Endothelial cell of umbilical vein (primary cell): Measurements from ENCODE around the gene FAM168B. TPM values are rescaled to one million over a fixed set of nuclear protein-coding genes. Genes with fewer than 3 reads are reported as not detected.

Experiments
- BruUV-seq: library from RNA; stranded (reverse); fragments of 400-500 nt; replicated peaks from 2 replicates; lab custom pipeline; 2021; lab: Mats Ljungman, UMichigan
- CTCF ChIA-PET: fragments of 300-600, 350-600 bp; sonication (Branson Sonifier 250); formaldehyde crosslinking; loops from one replicate; lab custom pipeline; 2021; ENCODE audit warnings: antibody characterized with exemption, inconsistent platforms; lab: Charles Lee
- POLR2A ChIA-PET: fragments of 300-600, 350-600 bp; sonication (Branson Sonifier 250); formaldehyde crosslinking; loops from one replicate; lab custom pipeline; 2021; ENCODE audit warnings: antibody characterized with exemption, inconsistent platforms; lab: Charles Lee
- DNase-seq: peaks from one replicate; pipeline ENCODE4 v3.0.0-alpha.2; 2011; ENCODE audit warnings: low read depth, low spot score
- FAIRE-seq: peaks from 2 replicates; lab custom pipeline; 2011; peaks lifted over from hg19 to GRCh38; lab: Jason Lieb, UNC
- H2AFZ ChIP-seq: 2 replicates; pipeline ENCODE4 v1.6.0; 2012; ENCODE audit warnings: low read depth, low read length, control low read depth, inconsistent platforms
- H3K27ac ChIP-seq: 2 replicates; pipeline ENCODE4 v1.5.1; 2011; ENCODE audit warnings: low read depth, mild to moderate bottlenecking, control low read depth, low read length, moderate library complexity; ENCODE audit not compliant: insufficient read depth
- H3K27me3 ChIP-seq, 2 experiments: 2 replicates each; pipeline versions ENCODE4 v1.6.0 to v1.6.1; 2011; ENCODE audit warnings: low read length in 2 of 2, mixed read lengths in 1 of 2; ENCODE audit not compliant: control insufficient read depth in 2 of 2, insufficient read depth in 2 of 2
- H3K36me3 ChIP-seq, 2 experiments: 2 replicates in 1 of 2; 3 replicates in 1 of 2; pipeline ENCODE4 v1.5.1; 2011; ENCODE audit warnings: low read length in 2 of 2, mild to moderate bottlenecking in 1 of 2, moderate library complexity in 1 of 2; ENCODE audit not compliant: control insufficient read depth in 2 of 2, insufficient read depth in 2 of 2; ENCODE audit errors: extremely low read depth in 1 of 2
- H3K4me1 ChIP-seq: 3 replicates; pipeline ENCODE4 v1.5.1; 2011; ENCODE audit warnings: mild to moderate bottlenecking, low read length; ENCODE audit not compliant: control insufficient read depth, insufficient read depth; ENCODE audit errors: extremely low read depth
- H3K4me2 ChIP-seq: 2 replicates; pipeline ENCODE4 v1.6.1; 2011; ENCODE audit warnings: low read length, control low read depth, mixed read lengths; ENCODE audit not compliant: insufficient read depth
- H3K4me3 ChIP-seq, 3 experiments: fragments of 200-600 bp in 1 of 3; sonication (generic), shearing (Covaris generic) in 1 of 3; replicated peaks in 1 of 3; 2 replicates each; pipeline ENCODE4 v1.5.1; 2011 to 2016; ENCODE audit warnings: control low read depth in 3 of 3, low read length in 3 of 3, mild to moderate bottlenecking in 2 of 3, inconsistent platforms in 1 of 3, low read depth in 1 of 3, moderate library complexity in 1 of 3; ENCODE audit not compliant: insufficient read depth in 1 of 3
- H3K79me2 ChIP-seq: 2 replicates; pipeline ENCODE4 v1.6.0; 2012; ENCODE audit warnings: low read length, inconsistent platforms; ENCODE audit not compliant: control insufficient read depth, insufficient read depth
- H3K9ac ChIP-seq: replicated peaks from 2 replicates; pipeline ENCODE3; 2011; ENCODE audit warnings: low read length, control low read depth; ENCODE audit not compliant: insufficient read depth; ENCODE audit errors: extremely low read depth
- H3K9me1 ChIP-seq: replicated peaks from 3 replicates; pipeline ENCODE4 v1.6.0; 2011; ENCODE audit warnings: mild to moderate bottlenecking, low read length; ENCODE audit not compliant: control insufficient read depth, insufficient read depth; ENCODE audit errors: extremely low read depth
- H3K9me3 ChIP-seq: replicated peaks from 2 replicates; pipeline ENCODE4 v1.5.1; 2012; ENCODE audit warnings: low read length, inconsistent platforms; ENCODE audit not compliant: control insufficient read depth, insufficient read depth
- H4K20me1 ChIP-seq: replicated peaks from 2 replicates; pipeline ENCODE3; 2011; ENCODE audit warnings: mild to moderate bottlenecking, low read length; ENCODE audit not compliant: control insufficient read depth, insufficient read depth; ENCODE audit errors: extremely low read depth
- CTCF ChIP-seq, 2 donors: IDR thresholded peaks; 1 replicate in 1 of 2; 2 replicates in 1 of 2; pipeline ENCODE4 v1.5.1; 2011; ENCODE audit warnings: low read length in 2 of 2, mild to moderate bottlenecking in 2 of 2, moderate library complexity in 2 of 2, control low read depth in 1 of 2, inconsistent platforms in 1 of 2, low read depth in 1 of 2; ENCODE audit not compliant: insufficient read depth in 1 of 2; ENCODE audit errors: extremely low read depth in 1 of 2
- EZH2 ChIP-seq: IDR thresholded peaks from 2 replicates; pipeline ENCODE4 v1.6.1; 2012; ENCODE audit warnings: borderline replicate concordance, low read depth, mild to moderate bottlenecking, moderate library complexity, low read length, inconsistent platforms; ENCODE audit not compliant: severe bottlenecking
- FOS ChIP-seq: IDR thresholded peaks from 2 replicates; pipeline ENCODE4 v1.6.1; 2011; ENCODE audit warnings: mild to moderate bottlenecking, low read length, moderate library complexity, borderline replicate concordance; ENCODE audit not compliant: insufficient read depth
- GATA2 ChIP-seq: IDR thresholded peaks from 2 replicates; pipeline ENCODE4 v1.7.0; 2011; ENCODE audit warnings: low read depth, mild to moderate bottlenecking, moderate library complexity, mixed read lengths, low read length; ENCODE audit not compliant: insufficient read length, insufficient read depth
- JUN ChIP-seq: IDR thresholded peaks from 2 replicates; pipeline ENCODE4 v1.6.1; 2011; ENCODE audit warnings: borderline replicate concordance, low read depth; ENCODE audit not compliant: insufficient read length, insufficient read depth
- MYC ChIP-seq: IDR thresholded peaks from one replicate; pipeline ENCODE4 v1.6.1; 2011; ENCODE audit warnings: mild to moderate bottlenecking, low read depth, low read length
- POLR2A ChIP-seq: IDR thresholded peaks from 2 replicates; pipeline ENCODE4 v1.6.1; 2012; ENCODE audit warnings: low read depth, mild to moderate bottlenecking, control low read depth, low read length
- POLR2AphosphoS5 ChIP-seq: IDR thresholded peaks from 2 replicates; pipeline ENCODE4 v1.6.1; 2012; ENCODE audit warnings: low read depth, mild to moderate bottlenecking, control low read depth, low read length, moderate library complexity; ENCODE audit not compliant: insufficient read depth
- dilution Hi-C: fragments of 300-500 bp; cut with MboI; formaldehyde crosslinking; loops from one replicate; pipeline ENCODE4 v1.15.0; 2019; ENCODE audit warnings: low sequenced_read_pairs; ENCODE audit not compliant: extremely low pct_ligation_motif_present
- intact Hi-C: fragments of 100-400 bp; cut with micrococcal nuclease; formaldehyde crosslinking; loops from one replicate; pipeline ENCODE4 v1.10.0; 2022
- polyA plus RNA-seq, 4 experiments: library from polyadenylated mRNA; depleted of rRNA in 3 of 4; stranded (reverse) in 3 of 4; unstranded in 1 of 4; fragments of >200 nt; gene quantifications; 2 replicates each; pipeline versions ENCODE4 v1.2.1 to v1.2.3, GENCODE V29; 2011 to 2012; ENCODE audit warnings: missing spikeins in 1 of 4
- total RNA-seq: library from RNA; stranded (reverse); gene quantifications from 2 replicates; pipeline ENCODE4 v1.2.3, GENCODE V29; 2021
- TF ChIP-seq, protein P1 (sequence below): IDR thresholded peaks from 2 replicates; pipeline ENCODE4 v1.6.1; 2011; ENCODE audit not compliant: insufficient read depth, insufficient read length

The FAM168B gene
- total and polyA plus RNA-seq, 2 donors (not counting 3 experiments of a cell fraction or from before 2014, with no cell fraction given): 109 to 183 TPM

DNA sequence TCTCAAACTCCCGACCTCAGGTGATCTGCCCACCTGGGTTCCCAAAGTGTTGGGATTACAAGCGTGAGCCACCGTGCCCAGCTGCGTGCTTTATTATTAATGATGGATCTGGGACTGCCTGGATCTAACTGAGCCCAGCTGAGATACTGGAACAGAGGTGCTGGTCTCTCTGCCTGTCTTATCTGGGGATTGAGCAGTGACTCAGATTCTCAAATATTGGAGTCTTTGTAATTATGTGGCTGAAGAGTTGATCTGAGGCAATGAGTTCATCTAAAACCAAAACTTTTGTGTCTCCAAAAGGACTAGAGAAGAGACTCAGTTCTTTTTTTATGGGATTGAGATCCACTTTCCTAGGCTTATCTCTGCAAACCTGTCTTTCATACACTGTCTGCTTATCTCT is 28.2 kb upstream of the FAM168B start:
- Histone ChIP-seq H3K36me3 (peaks cover 0 to 15% of the 10 kb centered on the region in 2 experiments), H3K9me1 (no peaks in the 10 kb centered on the region), H3K79me2 (peaks cover 62% of the 10 kb centered on the region), H3K9me3 (no peaks in the 10 kb centered on the region), H3K4me2 (no peak overlapping the region), H4K20me1 (no peaks in the 10 kb centered on the region), H3K4me1 (no peaks in the 10 kb centered on the region), H3K27me3 (no peaks in the 10 kb centered on the region), H2AFZ (no peak overlapping the region), H3K27ac (no peak overlapping the region), H3K4me3 (no peak overlapping the region), H3K9ac (no peak overlapping the region)
- ChIA-PET CTCF (no interaction called here), POLR2A (no interaction called here)
- FAIRE-seq (no peak), DNase-seq (no peak)
- dilution Hi-C loops: no loop called here
- BruUV-seq: no TSS peak
- intact Hi-C loops: no loop called here
- no peak for TF ChIP-seq CTCF (IDR thresholded peaks at IDR 0.05; ENCODE audit: extremely low read depth in 1 of 2, insufficient read depth in 1 of 2, low read depth in 1 of 2, low read length in 2 of 2)
- TF ChIP-seq GATA2: no peak
- TF ChIP-seq FOS: no peak
- no peak for TF ChIP-seq POLR2AphosphoS5
- no peak for TF ChIP-seq JUN
- TF ChIP-seq EZH2: no peak
- TF ChIP-seq POLR2A: no peak
- TF ChIP-seq, protein P1, sequence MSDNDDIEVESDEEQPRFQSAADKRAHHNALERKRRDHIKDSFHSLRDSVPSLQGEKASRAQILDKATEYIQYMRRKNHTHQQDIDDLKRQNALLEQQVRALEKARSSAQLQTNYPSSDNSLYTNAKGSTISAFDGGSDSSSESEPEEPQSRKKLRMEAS: no peak
- no peak for TF ChIP-seq MYC
